Esophagus muscularis mucosa (tissue), 4 donors: Measurements from ENCODE around the gene OGDH.

Experiments
- CTCF ChIP-seq, 3 experiments: fragments of 200-600 bp in 2 of 3; fragments of 450-650 bp in 1 of 3; sonication (generic) in 2 of 3; IDR thresholded peaks; one replicate each; pipeline ENCODE4 v1.5.1; 2017 to 2019; ENCODE audit warnings: antibody characterized with exemption in 3 of 3, mild to moderate bottlenecking in 2 of 3, moderate library complexity in 1 of 3
- EP300 ChIP-seq: sonication (generic); formaldehyde crosslinking; IDR thresholded peaks from one replicate; pipeline ENCODE4 v1.6.1; 2017; ENCODE audit warnings: antibody characterized with exemption
- POLR2A ChIP-seq: fragments of 450-650 bp; IDR thresholded peaks from one replicate; pipeline ENCODE4 v1.6.1; 2017; ENCODE audit warnings: antibody characterized with exemption, moderate library complexity, mild to moderate bottlenecking, low read depth

GRCh38 chr7:44665531-44666213 is 59.2 kb downstream of the OGDH start:
- TF ChIP-seq POLR2A: no peak
- TF ChIP-seq EP300: no peak
- TF ChIP-seq CTCF (IDR thresholded peaks at IDR 0.05): no peak
